HK-2 (cell line): Measurements from ENCODE around the gene OR2L13.
"Not testable (repeated sequence)": the region's sequence is repeated elsewhere in the genome, so short reads cannot be mapped to it uniquely, and the experiment has no call there.

ENCODE experiments used
- DNase-seq: peaks from one replicate; pipeline ENCODE4 v3.0.0-alpha.2; 2018; ENCODE audit not compliant: unreplicated experiment

OR2L13 gene, protein sequence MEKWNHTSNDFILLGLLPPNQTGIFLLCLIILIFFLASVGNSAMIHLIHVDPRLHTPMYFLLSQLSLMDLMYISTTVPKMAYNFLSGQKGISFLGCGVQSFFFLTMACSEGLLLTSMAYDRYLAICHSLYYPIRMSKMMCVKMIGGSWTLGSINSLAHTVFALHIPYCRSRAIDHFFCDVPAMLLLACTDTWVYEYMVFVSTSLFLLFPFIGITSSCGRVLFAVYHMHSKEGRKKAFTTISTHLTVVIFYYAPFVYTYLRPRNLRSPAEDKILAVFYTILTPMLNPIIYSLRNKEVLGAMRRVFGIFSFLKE

DNA sequence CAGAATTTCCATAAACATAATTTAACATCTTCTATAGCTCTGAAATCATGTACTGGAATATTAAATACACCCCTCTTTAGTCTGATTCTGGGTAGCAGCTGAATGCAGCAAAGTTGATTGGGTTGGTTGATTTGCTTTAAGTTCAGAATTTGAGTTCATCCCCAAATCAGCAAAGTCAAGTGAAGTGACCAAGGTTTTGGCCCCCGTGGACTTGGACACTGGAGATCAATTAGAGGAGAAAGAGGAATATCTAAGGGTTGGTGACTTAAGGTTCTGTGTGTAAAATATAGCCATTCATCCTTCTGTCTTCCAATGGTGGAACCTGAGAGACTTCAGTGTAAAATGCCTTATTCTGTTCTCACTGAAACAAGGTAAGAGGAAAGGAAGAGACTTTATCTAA, at the start of gene OR2L13:
TSS of gene OR2L13 (plus strand) at position 301 of the 400 bp plus-strand sequence. CDS start 4,192 bp downstream, outside the sequence.
- DNase-seq = no peak

GRCh38 chr1:248045209-248045608, 49.8 kb upstream of the OR2L13 start:
- no peak for DNase-seq

GRCh38 chr1:248046536-248046935, 48.4 kb upstream of the OR2L13 start, which contains the start of gene OR2L3:
Gene OR2L3, plus strand, starts transcription at chr1:248046836. Its CDS starts 13,846 bp downstream, at chr1:248060682.
- DNase-seq = no peak

- no peak for DNase-seq
Observed at GRCh38 chr1:248047008-248047407, 48.0 kb upstream of the OR2L13 start.

DNA sequence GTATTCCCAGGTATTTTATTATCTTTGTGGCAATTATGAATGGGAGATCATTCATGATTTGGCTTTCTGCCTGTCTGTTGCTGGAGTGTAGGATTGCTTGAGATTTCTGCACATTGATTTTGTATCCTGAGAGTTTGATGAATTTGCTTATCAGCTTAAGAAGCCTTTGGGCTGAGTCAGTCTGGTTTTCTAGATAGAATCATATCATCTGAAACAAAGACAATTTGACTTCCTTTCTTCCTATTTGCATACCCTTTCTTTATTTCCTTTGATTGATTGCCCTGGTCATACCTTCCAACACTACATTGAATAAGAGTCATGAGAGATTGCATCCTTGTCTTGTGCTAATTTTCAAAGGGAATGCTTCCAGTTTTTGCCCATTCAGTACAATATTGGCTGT, 40.3 kb upstream of the OR2L13 start:
- DNase-seq = no peak

DNA sequence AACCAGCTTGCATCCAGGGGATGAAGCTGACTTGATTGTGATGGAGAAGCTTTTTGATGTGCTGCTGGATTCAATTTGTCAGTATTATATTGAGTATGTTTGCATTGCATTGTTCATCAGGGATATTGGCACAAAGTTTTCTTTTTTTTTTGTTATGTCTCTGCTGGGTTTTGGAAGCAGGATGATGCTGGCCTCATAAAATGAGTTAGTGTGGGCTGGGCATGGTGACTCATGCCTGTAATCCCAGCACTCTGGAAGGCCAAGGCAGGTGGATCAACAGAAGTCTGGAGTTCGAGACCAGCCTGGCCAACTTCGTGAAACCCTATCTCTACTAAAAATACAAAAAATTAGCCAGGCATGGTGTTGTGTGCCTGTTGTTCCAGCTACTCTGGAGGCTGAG, 39.7 kb upstream of the OR2L13 start:
- DNase-seq = no peak

DNA sequence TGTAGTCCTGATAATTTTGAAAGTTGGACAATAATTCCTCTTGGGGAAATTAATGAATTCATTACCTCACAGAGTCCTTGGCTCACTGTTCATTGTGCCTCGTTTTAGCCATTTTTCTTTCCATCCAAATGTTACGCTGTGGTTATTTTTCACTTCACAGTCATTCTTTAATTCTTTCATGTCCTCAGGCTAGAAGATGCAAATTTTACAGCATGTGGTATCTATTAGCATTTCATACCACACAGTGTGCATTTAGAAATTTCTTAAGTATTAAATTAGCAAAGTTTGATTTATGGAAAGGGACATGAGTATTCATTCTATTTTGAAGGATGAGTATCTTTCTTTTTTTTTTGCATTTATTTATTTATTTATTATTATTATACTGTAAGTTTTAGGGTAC, 29.9 kb upstream of the OR2L13 start:
- DNase-seq = no peak

DNA sequence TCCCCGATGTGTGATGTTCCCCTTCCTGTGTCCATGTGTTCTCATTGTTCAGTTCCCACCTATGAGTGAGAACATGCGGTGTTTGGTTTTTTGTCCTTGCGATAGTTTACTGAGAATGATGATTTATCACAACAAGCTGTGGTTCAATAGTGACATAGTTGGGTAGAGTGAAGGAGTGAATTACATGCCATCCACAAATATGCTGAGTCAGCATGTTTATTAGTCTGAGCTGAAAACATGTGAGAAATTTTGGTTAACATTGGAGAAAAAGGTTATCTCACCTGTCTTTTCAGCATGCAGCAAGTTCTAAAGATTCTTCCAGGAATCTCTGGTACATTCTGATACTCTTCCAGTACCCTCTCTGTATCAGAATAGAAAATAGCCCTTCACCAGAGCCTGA, 29.4 kb upstream of the OR2L13 start:
- DNase-seq = no peak

GRCh38 chr1:248083864-248084263, 11.1 kb upstream of the OR2L13 start:
- not testable (repeated sequence) for DNase-seq

- no peak for DNase-seq
Observed at GRCh38 chr1:248098529-248098928, 3.5 kb downstream of the OR2L13 start.

- DNase-seq = no peak
Observed at GRCh38 chr1:248102847-248103246, 7.9 kb downstream of the OR2L13 start.

DNA sequence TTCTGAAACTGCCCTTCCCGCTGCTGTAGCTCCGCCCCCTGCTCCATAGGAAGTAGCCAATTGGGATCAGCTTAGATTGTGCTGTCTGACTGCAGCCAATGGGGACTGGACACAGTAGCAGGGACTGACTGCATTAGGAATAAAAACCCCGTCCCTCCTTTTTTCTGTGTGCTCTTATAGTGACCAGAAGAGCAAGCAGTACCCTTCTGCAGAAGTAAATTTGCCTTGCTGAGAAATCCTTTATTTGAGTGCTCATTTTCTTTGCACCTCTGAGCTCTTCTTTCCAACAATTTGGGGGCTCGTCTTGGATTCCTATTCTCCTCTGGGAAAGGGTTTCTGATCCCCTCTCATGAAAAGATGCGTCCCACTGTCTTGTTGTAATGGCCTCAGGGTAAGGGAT, 16.2 kb downstream of the OR2L13 start:
- no peak for DNase-seq

GRCh38 chr1:248114890-248115289, 19.9 kb downstream of the OR2L13 start:
- no peak for DNase-seq

GRCh38 chr1:248127653-248128052, 32.7 kb downstream of the OR2L13 start:
- no peak for DNase-seq

DNA sequence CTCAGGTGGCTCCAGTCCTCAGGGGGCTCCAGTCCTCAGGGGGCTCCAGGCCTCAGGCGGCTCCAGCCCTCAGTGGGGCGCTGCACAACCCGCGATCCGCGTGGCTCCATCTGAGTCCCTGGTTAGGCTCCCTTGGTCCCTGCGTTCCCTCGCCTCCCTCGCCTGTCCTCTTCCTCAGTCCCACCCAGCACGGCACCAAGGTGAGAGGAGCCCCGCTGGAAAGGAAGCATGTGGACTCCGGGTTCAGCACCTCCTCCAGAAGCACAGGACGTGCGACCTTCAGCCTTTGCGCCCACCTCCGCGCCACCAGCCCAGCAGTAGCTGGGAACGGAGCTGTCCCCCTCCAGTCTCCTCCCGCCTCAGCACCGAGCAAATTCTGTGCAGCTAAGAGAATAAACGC, 41.8 kb downstream of the OR2L13 start:
- no peak for DNase-seq

DNA sequence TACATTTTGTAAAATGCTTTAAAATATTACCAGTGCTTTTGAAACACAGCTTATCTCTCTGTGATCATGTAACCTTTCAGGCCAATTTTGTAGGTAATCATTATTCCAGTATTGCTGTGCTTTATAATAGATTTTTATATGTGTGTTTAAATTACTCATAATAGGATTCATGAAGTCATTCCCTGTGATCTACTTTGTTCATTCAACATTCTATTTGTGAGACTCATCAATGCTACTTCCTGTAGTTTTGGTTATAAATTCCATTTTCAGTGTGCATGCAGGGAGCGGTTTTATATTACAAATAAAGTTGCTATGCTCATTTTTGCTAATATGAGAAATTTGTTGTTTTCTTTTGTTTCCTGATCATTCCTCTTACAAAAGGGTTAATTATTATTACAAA, 45.9 kb downstream of the OR2L13 start:
- DNase-seq = no peak

GRCh38 chr1:248143311-248143710, 48.3 kb downstream of the OR2L13 start:
- no peak for DNase-seq

DNA sequence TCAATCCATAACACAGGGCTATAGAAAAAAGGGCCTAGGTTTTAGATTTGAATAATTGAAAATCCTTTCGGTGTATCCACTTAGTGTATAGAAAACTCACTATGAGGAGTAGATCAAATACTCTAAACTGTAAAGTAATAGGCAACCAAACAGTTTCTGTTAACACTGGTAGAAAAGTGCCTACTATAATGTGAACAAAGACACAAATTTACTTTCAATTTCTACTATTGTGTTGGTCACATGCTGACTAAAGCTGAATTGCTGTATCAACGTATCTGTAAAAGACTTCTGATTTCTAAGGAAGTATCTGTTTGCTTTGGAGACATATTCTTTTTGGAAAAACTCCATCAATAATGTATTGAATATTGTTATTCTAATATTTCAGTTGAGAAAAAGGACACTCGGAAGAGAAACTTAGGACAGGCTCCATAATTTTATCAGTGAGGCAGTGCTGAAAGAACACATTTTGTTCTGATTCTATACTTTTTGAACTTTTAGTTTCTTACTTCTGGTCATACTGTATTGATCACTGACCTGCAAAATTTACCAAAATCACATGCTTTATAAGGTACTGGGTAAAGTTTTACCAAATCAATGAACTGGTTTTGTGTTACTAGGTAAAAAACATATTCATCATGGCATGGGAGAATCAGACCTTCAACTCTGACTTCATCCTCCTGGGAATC, 49.7 kb downstream of the OR2L13 start, which contains the start of gene OR2M5:
TSS of gene OR2M5 (plus strand) at position 636 of the 686 bp plus-strand sequence. CDS start at position 636, 0 bp downstream.
- no peak for DNase-seq
